Measurements from ENCODE around the gene SORBS1. TPM values are rescaled to one million over a fixed set of nuclear protein-coding genes. Genes with fewer than 3 reads are reported as not detected.

Gene SORBS1
- total and polyA plus RNA-seq, 3 donors from 2014 or later, result 34.4 to 46.6 (median 38.8) TPM

- no peak overlapping the region for H3K27ac ChIP-seq
- no peaks in the 10 kb centered on the region for H3K4me1 ChIP-seq
- TF ChIP-seq POLR2A (IDR thresholded peaks at IDR 0.05) (no peak), CTCF (IDR thresholded peaks at IDR 0.05) (no peak)
- no peaks in the 10 kb centered on the region for H3K9me3 ChIP-seq
- WGBS, 2 donors, result 70 to 76% methylated on average over 5 of the region's 5 CpGs
- intact Hi-C loops (cut with DNase I; ENCODE audit: low total_unique reads), result no loop called here
- no peak for DNase-seq
- no peaks in the 10 kb centered on the region for H3K36me3 ChIP-seq (ENCODE audit: low read depth, missing control alignments)
- H3K4me3 ChIP-seq, result no peak overlapping the region
- H3K27me3 ChIP-seq, result no peaks in the 10 kb centered on the region
These were observed 298.2 kb downstream of the SORBS1 start for GRCh38 chr10:95262763-95263518.

GRCh38 chr10:95261926-95262325 lies 299.2 kb downstream of the SORBS1 start:
- no peaks in the 10 kb centered on the region for H3K27me3 ChIP-seq
- H3K36me3 ChIP-seq (ENCODE audit: low read depth, missing control alignments), result no peaks in the 10 kb centered on the region
- H3K4me1 ChIP-seq, result no peaks in the 10 kb centered on the region
- DNase-seq, result no peak
- H3K27ac ChIP-seq, result no peak overlapping the region
- intact Hi-C loops (cut with DNase I; ENCODE audit: low total_unique reads), result no loop called here
- H3K4me3 ChIP-seq, result no peak overlapping the region
- 93 to 100% methylated on average over 3 of the region's 3 CpGs for WGBS, 2 donors
- H3K9me3 ChIP-seq, result no peaks in the 10 kb centered on the region
- no peak for TF ChIP-seq CTCF (IDR thresholded peaks at IDR 0.05)
- no peak for TF ChIP-seq POLR2A (IDR thresholded peaks at IDR 0.05)

Other genes with a start within 250 kb of the SORBS1 start
- 10 to 100 TPM; 25.0 to 29.8 TPM for gene ALDH18A1, start 95.3 kb upstream of the SORBS1 start, total RNA-seq
- gene ALDH18A1, start 95.3 kb upstream of the SORBS1 start, polyA plus RNA-seq (ENCODE audit: insufficient read depth, low read depth, low replicate concordance), result 32.5 TPM
- 10 to 100 TPM; 29.3 to 29.7 TPM for gene TCTN3, start 132.6 kb upstream of the SORBS1 start, total RNA-seq
- gene TCTN3, start 132.6 kb upstream of the SORBS1 start, polyA plus RNA-seq (ENCODE audit: insufficient read depth, low read depth, low replicate concordance), result 44.6 TPM
- 10 to 100 TPM in 1 of 2 donors, 1 to 10 TPM in 1; 9.8 to 11.3 TPM for gene ENTPD1, start 194.8 kb upstream of the SORBS1 start, total RNA-seq
- gene ENTPD1, start 194.8 kb upstream of the SORBS1 start, polyA plus RNA-seq (ENCODE audit: insufficient read depth, low read depth, low replicate concordance), result 12.7 TPM

All from testis (tissue), 3 donors.